ENCODE results near the gene TSPAN6.

Gene TSPAN6

DNA sequence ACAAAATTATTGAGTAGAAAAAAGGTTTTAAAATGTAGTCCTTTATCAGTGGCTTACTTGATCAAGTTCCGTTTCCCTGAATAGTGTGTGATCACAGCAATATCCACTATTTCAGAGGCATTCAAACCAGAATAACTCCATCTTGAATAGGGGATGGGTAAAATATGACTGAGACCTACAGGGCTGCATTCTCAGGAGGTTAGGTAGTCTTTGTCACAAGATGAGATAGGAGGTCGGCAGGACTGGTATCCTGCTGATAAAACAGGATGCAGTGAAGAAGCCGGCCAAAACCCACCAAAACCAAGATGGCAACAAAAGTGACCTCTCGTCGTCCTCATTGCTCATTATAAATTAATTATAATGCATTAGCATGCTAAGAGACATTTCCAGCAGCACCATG lies 24.7 kb downstream of the TSPAN6 start:
- no peaks in the 10 kb centered on the region for H3K36me3 ChIP-seq
- no peak overlapping the region for H3K27ac ChIP-seq
- no peak overlapping the region for H3K4me3 ChIP-seq (ENCODE audit: low read depth in 1 of 2, low read length in 1 of 2)
- H3K9me3 ChIP-seq: no peaks in the 10 kb centered on the region
- TF ChIP-seq, protein P1, sequence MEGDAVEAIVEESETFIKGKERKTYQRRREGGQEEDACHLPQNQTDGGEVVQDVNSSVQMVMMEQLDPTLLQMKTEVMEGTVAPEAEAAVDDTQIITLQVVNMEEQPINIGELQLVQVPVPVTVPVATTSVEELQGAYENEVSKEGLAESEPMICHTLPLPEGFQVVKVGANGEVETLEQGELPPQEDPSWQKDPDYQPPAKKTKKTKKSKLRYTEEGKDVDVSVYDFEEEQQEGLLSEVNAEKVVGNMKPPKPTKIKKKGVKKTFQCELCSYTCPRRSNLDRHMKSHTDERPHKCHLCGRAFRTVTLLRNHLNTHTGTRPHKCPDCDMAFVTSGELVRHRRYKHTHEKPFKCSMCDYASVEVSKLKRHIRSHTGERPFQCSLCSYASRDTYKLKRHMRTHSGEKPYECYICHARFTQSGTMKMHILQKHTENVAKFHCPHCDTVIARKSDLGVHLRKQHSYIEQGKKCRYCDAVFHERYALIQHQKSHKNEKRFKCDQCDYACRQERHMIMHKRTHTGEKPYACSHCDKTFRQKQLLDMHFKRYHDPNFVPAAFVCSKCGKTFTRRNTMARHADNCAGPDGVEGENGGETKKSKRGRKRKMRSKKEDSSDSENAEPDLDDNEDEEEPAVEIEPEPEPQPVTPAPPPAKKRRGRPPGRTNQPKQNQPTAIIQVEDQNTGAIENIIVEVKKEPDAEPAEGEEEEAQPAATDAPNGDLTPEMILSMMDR (IDR thresholded peaks at IDR 0.05): no peak
- peaks cover 25% of the 10 kb centered on the region for H3K27me3 ChIP-seq
- H3K4me1 ChIP-seq (ENCODE audit: control insufficient read depth in 1 of 2, insufficient read depth in 1 of 2, low read depth in 1 of 2, low read length in 1 of 2): no peaks in the 10 kb centered on the region

DNA sequence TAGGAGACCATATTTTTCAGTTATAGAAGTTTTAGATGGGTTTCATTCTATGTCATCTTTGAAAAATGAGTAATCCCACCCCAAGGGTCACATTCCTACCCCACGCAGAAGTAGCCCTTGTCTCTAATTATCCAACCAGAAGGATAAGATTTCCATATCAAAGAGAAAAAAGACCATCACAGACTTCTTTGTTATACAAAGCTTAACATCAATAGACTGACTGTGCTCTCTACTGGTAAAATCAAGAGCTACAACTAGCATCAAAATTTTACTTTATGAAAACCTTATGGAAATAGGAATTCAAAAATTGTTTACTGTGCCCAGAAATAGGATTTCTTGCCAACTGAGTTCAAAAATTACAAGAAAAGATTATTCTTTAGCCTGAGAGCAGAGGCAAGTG lies 27.0 kb downstream of the TSPAN6 start:
- TF ChIP-seq, protein P1 (IDR thresholded peaks at IDR 0.05): no peak
- no peak overlapping the region for H3K4me3 ChIP-seq (ENCODE audit: low read depth in 1 of 2, low read length in 1 of 2)
- no peak overlapping the region for H3K27ac ChIP-seq
- H3K9me3 ChIP-seq: no peaks in the 10 kb centered on the region
- no peaks in the 10 kb centered on the region for H3K4me1 ChIP-seq (ENCODE audit: control insufficient read depth in 1 of 2, insufficient read depth in 1 of 2, low read depth in 1 of 2, low read length in 1 of 2)
- H3K36me3 ChIP-seq: no peaks in the 10 kb centered on the region
- peaks cover 38% of the 10 kb centered on the region for H3K27me3 ChIP-seq

DNA sequence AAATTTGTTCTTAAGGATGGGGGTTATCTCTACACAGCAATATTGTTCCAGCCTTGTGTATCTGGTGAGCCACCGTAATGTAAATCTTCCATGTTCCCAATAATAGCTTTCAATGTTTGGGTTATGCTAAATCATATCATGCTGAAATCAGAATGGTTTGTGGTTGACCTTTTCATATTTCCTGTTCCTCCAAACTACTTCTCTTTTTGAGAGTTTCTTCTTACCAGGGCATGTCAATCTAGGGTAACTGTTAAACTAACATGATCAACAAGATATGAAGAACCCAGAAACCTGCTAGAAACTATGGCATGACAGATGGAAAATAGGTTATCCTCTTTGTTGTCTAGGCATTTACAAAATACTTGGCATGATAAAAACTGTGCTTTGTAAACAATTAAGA lies 29.9 kb downstream of the TSPAN6 start:
- no peaks in the 10 kb centered on the region for H3K4me1 ChIP-seq (ENCODE audit: control insufficient read depth in 1 of 2, insufficient read depth in 1 of 2, low read depth in 1 of 2, low read length in 1 of 2)
- no peak overlapping the region for H3K27ac ChIP-seq
- no peaks in the 10 kb centered on the region for H3K36me3 ChIP-seq
- peaks cover 27% of the 10 kb centered on the region for H3K27me3 ChIP-seq
- H3K9me3 ChIP-seq: no peaks in the 10 kb centered on the region
- H3K4me3 ChIP-seq (ENCODE audit: low read depth in 1 of 2, low read length in 1 of 2): no peak overlapping the region
- TF ChIP-seq, protein P1 (IDR thresholded peaks at IDR 0.05): no peak

DNA sequence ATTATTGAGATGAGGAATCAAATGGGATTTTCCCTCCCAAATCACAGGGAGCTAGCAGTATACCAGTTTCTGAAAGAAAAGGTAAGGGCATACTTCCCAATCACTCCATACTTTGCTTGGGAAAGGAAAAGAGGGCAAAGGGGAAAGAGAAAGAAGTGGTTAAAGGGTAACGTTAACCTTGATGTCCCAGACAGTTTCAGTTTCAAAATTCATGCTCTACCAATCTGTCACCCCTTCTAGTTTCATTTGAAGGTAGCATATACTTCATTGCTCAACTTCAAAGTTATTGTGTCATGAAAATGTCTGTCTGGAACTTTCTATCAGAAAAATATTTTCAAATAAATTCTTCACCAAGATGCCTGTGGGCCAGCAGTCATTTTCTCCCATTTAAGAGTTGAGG lies 35.8 kb downstream of the TSPAN6 start:
- Histone ChIP-seq H3K27me3 (peaks cover 5% of the 10 kb centered on the region), H3K36me3 (no peaks in the 10 kb centered on the region), H3K4me1 (ENCODE audit: control insufficient read depth in 1 of 2, insufficient read depth in 1 of 2, low read depth in 1 of 2, low read length in 1 of 2) (no peaks in the 10 kb centered on the region), H3K27ac (no peak overlapping the region), H3K9me3 (no peaks in the 10 kb centered on the region), H3K4me3 (ENCODE audit: low read depth in 1 of 2, low read length in 1 of 2) (no peak overlapping the region)
- TF ChIP-seq, protein P1 (IDR thresholded peaks at IDR 0.05): no peak

DNA sequence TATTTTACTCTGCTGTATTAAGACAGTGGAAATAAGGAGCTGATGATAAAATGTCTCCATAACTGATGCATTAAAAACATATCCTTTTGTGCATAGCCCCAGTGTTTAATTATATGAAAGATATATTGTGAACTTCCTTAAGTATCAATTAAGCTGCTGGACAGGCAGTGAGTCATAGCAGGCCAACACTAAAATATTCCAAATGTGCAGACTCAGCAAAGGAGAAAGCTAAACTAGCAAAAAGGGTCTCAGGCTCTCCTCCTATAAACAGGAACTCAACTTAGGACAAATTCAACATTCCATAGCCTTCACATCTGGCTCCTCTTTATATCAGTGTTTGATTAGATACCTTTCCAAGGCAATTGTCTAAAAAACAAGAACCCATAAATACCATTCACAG lies 36.3 kb downstream of the TSPAN6 start:
- no peaks in the 10 kb centered on the region for H3K4me1 ChIP-seq (ENCODE audit: control insufficient read depth in 1 of 2, insufficient read depth in 1 of 2, low read depth in 1 of 2, low read length in 1 of 2)
- TF ChIP-seq, protein P1 (IDR thresholded peaks at IDR 0.05): no peak
- H3K9me3 ChIP-seq: no peaks in the 10 kb centered on the region
- H3K27ac ChIP-seq: no peak overlapping the region
- peaks cover 1% of the 10 kb centered on the region for H3K27me3 ChIP-seq
- H3K4me3 ChIP-seq (ENCODE audit: low read depth in 1 of 2, low read length in 1 of 2): no peak overlapping the region
- no peaks in the 10 kb centered on the region for H3K36me3 ChIP-seq

DNA sequence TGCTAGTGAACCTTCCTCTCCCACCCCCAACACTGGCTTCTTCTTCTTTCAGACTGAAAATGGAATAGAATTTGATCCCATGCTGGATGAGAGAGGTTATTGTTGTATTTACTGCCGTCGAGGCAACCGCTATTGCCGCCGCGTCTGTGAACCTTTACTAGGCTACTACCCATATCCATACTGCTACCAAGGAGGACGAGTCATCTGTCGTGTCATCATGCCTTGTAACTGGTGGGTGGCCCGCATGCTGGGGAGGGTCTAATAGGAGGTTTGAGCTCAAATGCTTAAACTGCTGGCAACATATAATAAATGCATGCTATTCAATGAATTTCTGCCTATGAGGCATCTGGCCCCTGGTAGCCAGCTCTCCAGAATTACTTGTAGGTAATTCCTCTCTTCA lies 37.1 kb downstream of the TSPAN6 start:
- H3K27me3 ChIP-seq: no peaks in the 10 kb centered on the region
- no peaks in the 10 kb centered on the region for H3K4me1 ChIP-seq (ENCODE audit: control insufficient read depth in 1 of 2, insufficient read depth in 1 of 2, low read depth in 1 of 2, low read length in 1 of 2)
- H3K9me3 ChIP-seq: no peaks in the 10 kb centered on the region
- no peaks in the 10 kb centered on the region for H3K36me3 ChIP-seq
- H3K27ac ChIP-seq: no peak overlapping the region
- TF ChIP-seq, protein P1 (IDR thresholded peaks at IDR 0.05): no peak
- no peak overlapping the region for H3K4me3 ChIP-seq (ENCODE audit: low read depth in 1 of 2, low read length in 1 of 2)
